Mammary microvascular endothelial cell (primary cell): Measurements from ENCODE around the gene RELB. TPM values are rescaled to one million over a fixed set of nuclear protein-coding genes. Genes with fewer than 3 reads are reported as not detected.

Experiments used
- total RNA-seq: library from RNA; depleted of rRNA; stranded (reverse); fragments of >200 nt; gene quantifications from 2 replicates; pipeline ENCODE4 v1.2.3, GENCODE V29; 2015

Gene RELB, protein sequence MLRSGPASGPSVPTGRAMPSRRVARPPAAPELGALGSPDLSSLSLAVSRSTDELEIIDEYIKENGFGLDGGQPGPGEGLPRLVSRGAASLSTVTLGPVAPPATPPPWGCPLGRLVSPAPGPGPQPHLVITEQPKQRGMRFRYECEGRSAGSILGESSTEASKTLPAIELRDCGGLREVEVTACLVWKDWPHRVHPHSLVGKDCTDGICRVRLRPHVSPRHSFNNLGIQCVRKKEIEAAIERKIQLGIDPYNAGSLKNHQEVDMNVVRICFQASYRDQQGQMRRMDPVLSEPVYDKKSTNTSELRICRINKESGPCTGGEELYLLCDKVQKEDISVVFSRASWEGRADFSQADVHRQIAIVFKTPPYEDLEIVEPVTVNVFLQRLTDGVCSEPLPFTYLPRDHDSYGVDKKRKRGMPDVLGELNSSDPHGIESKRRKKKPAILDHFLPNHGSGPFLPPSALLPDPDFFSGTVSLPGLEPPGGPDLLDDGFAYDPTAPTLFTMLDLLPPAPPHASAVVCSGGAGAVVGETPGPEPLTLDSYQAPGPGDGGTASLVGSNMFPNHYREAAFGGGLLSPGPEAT
- total RNA-seq: 19.4 and 26.3 TPM in 2 replicates

DNA sequence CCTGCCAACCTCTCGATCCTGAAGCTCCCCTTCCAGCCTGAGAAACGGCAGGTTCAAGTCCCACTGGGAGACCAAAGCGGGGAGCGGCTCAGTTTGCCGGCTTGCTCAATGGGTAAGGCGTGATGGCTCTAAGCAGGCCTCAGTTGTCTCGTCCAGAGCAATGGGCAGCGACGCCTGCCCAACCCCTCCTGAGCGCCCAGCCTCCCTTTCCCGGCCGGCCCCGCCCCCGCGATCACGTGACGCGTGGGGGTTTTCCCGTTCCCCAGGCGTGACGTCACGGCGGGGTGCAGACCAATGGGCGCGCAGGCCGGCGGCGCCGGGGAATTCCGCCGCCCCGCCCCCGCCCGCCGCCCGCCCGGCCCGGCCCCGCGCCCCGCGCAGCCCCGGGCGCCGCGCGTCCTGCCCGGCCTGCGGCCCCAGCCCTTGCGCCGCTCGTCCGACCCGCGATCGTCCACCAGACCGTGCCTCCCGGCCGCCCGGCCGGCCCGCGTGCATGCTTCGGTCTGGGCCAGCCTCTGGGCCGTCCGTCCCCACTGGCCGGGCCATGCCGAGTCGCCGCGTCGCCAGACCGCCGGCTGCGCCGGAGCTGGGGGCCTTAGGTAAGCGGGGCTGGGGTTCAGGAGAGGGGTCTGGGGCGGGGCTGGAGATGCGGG, at the start of gene RELB:
Gene RELB, plus strand, starts transcription at position 378 of the 653 bp plus-strand sequence. Its CDS starts 116 bp downstream, at position 494.

GRCh38 chr19:44954649-44955504, 46.4 kb upstream of the RELB start, which contains the start of gene CLPTM1:
Gene CLPTM1 (plus strand): TSS chr19:44955380. CDS start chr19:44955396, 16 bp downstream.

GRCh38 chr19:45038931-45039893, 37.9 kb downstream of the RELB start, which contains the start of gene CLASRP:
Gene CLASRP (plus strand): TSS chr19:45039045. CDS start chr19:45040213, 1,168 bp downstream.

DNA sequence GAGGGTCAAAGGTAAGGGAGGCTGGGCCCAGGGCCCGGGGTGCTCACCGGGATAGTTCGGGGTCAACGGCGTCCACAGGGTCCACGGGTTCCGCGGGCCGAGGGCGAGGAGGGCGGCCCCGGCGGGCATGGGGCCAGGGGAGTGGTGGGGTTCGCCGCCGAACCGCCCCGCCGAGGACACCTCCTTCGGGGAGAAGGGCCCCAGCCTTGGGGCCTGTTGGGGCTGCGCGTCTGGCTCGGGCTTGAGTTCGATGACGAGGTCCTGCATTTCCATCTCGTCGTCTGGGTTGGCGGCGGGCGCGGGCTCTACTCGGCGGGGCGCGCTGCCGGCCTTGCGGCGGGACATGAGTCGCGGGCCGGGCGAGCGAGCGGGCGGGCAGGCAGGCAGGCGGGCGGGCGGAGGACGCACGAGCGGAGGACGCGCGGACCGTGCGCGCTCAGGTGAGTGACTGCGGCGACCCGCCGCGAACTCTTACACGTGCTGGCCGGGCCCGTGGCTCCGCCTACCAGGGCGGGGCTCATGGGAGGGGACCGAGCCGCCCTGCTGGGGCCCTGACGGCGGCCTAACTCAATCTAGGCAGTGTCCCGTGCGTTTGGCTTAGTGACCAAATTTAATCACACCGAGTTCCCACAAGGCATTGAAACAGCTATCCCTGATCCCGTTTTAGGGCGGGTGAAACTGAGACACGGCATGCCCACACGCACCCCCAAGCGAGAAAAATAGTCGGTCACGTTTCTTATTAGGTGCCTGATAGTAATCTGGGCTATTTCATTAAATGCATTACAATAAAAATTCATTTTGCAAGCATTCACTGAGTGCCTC, 75.0 kb downstream of the RELB start, which contains the start of gene ZNF296:
Gene ZNF296, minus strand, starts transcription at position 450 of the 822 bp plus-strand sequence. Its CDS starts 105 bp downstream, at position 345.

GRCh38 chr19:45079063-45079910, 78.0 kb downstream of the RELB start, which contains the start of gene GEMIN7:
Gene GEMIN7 (plus strand): TSS chr19:45079260. CDS start chr19:45090115, 10,855 bp downstream.

Other genes starting within 250 kb of the RELB start
- gene CBLC, start 223.6 kb upstream of the RELB start, total RNA-seq: not detected in 2 replicates
- 22.6 and 33.0 TPM in 2 replicates for gene BCAM, start 192.4 kb upstream of the RELB start, total RNA-seq
- 237 and 256 TPM in 2 replicates for gene NECTIN2, start 155.2 kb upstream of the RELB start, total RNA-seq
- 120 and 129 TPM in 2 replicates for gene TOMM40, start 110.2 kb upstream of the RELB start, total RNA-seq
- 1.2 and 3.1 TPM in 2 replicates for gene APOE, start 95.7 kb upstream of the RELB start, total RNA-seq
- gene APOC1, start 86.9 kb upstream of the RELB start, total RNA-seq: 2.1 TPM in 1 of 2 replicates, not detected in the other
- not detected in 2 replicates for gene APOC4, start 59.2 kb upstream of the RELB start, total RNA-seq
- not detected in 2 replicates for gene APOC2, start 55.4 kb upstream of the RELB start, total RNA-seq
- gene CLPTM1, start 46.1 kb upstream of the RELB start, total RNA-seq: 58.2 and 60.5 TPM in 2 replicates
- 37.9 and 50.6 TPM in 2 replicates for gene CLASRP, start 37.6 kb downstream of the RELB start, total RNA-seq
- 0.54 and 1.2 TPM in 2 replicates for gene ZNF296, start 75.0 kb downstream of the RELB start, total RNA-seq
- gene GEMIN7, start 77.8 kb downstream of the RELB start, total RNA-seq: 61.6 and 68.9 TPM in 2 replicates
- 30.6 and 32.1 TPM in 2 replicates for gene PPP1R37, start 91.7 kb downstream of the RELB start, total RNA-seq
- 0.05 TPM in 1 of 2 replicates, not detected in the other for gene NKPD1, start 159.5 kb downstream of the RELB start, total RNA-seq
- gene TRAPPC6A, start 176.8 kb downstream of the RELB start, total RNA-seq: 7.7 and 15.8 TPM in 2 replicates
- gene BLOC1S3, start 177.3 kb downstream of the RELB start, total RNA-seq: 4.3 and 9.6 TPM in 2 replicates
- 1.9 and 2.6 TPM in 2 replicates for gene EXOC3L2, start 243.9 kb downstream of the RELB start, total RNA-seq
- gene MARK4, start 249.8 kb downstream of the RELB start, total RNA-seq: 10.0 and 18.8 TPM in 2 replicates